ENCODE data around the gene ERC2.

- no peak for TF ChIP-seq CTCF (IDR thresholded peaks at IDR 0.05; ENCODE audit: insufficient read depth, low read length, poor library complexity, severe bottlenecking)
- TF ChIP-seq EZH2phosphoT487 (conservative IDR thresholded peaks at IDR 0.05; ENCODE audit: low read length): no peak
Observed at GRCh38 chr3:55969634-55970033, 498.6 kb downstream of the ERC2 start.

All from SU-DHL-6 (cell line).